ENCODE measurements around the gene LETM1.

Gene LETM1

GRCh38 chr4:1795299-1796195 is 60.4 kb downstream of the LETM1 start:
- peaks cover 15% of the 10 kb centered on the region for H3K36me3 ChIP-seq (ENCODE audit: control insufficient read depth, insufficient read depth, low read length)
- no peaks in the 10 kb centered on the region for H3K9me3 ChIP-seq (ENCODE audit: control insufficient read depth, insufficient read depth, low read length)
- no peak overlapping the region for H3K9ac ChIP-seq (ENCODE audit: low read depth, low read length)
- H3K4me1 ChIP-seq (ENCODE audit: control insufficient read depth, insufficient read depth, low read length): peaks cover 2% of the 10 kb centered on the region
- H3K27me3 ChIP-seq (ENCODE audit: control insufficient read depth, insufficient read depth, low read length): peaks cover 17% of the 10 kb centered on the region
- H3K4me3 ChIP-seq (ENCODE audit: low read depth, low read length): peak overlapping the region; percentile 32

GRCh38 chr4:1794809-1795298 is 61.1 kb downstream of the LETM1 start:
- Histone ChIP-seq H3K4me1 (ENCODE audit: control insufficient read depth, insufficient read depth, low read length) (peaks cover 2% of the 10 kb centered on the region), H3K4me3 (ENCODE audit: low read depth, low read length) (peak overlapping the region; percentile 45), H3K36me3 (ENCODE audit: control insufficient read depth, insufficient read depth, low read length) (peaks cover 14% of the 10 kb centered on the region), H3K27me3 (ENCODE audit: control insufficient read depth, insufficient read depth, low read length) (peaks cover 24% of the 10 kb centered on the region), H3K9ac (ENCODE audit: low read depth, low read length) (no peak overlapping the region), H3K9me3 (ENCODE audit: control insufficient read depth, insufficient read depth, low read length) (no peaks in the 10 kb centered on the region)

- H3K4me1 ChIP-seq (ENCODE audit: control insufficient read depth, insufficient read depth, low read length): peaks cover 2% of the 10 kb centered on the region
- no peaks in the 10 kb centered on the region for H3K9me3 ChIP-seq (ENCODE audit: control insufficient read depth, insufficient read depth, low read length)
- peak overlapping the region; percentile 60 for H3K9ac ChIP-seq (ENCODE audit: low read depth, low read length)
- peaks cover 7% of the 10 kb centered on the region for H3K36me3 ChIP-seq (ENCODE audit: control insufficient read depth, insufficient read depth, low read length)
- H3K4me3 ChIP-seq (ENCODE audit: low read depth, low read length): peak overlapping the region; percentile 45
- peaks cover 24% of the 10 kb centered on the region for H3K27me3 ChIP-seq (ENCODE audit: control insufficient read depth, insufficient read depth, low read length)
These were observed 61.8 kb downstream of the LETM1 start for GRCh38 chr4:1793940-1794808.

- Histone ChIP-seq H3K4me3 (ENCODE audit: low read depth, low read length) (peak overlapping the region; percentile 45), H3K9ac (ENCODE audit: low read depth, low read length) (no peak overlapping the region), H3K27me3 (ENCODE audit: control insufficient read depth, insufficient read depth, low read length) (peaks cover 24% of the 10 kb centered on the region), H3K9me3 (ENCODE audit: control insufficient read depth, insufficient read depth, low read length) (no peaks in the 10 kb centered on the region), H3K4me1 (ENCODE audit: control insufficient read depth, insufficient read depth, low read length) (peaks cover 2% of the 10 kb centered on the region), H3K36me3 (ENCODE audit: control insufficient read depth, insufficient read depth, low read length) (peaks cover 2% of the 10 kb centered on the region)
These were observed 62.5 kb downstream of the LETM1 start for GRCh38 chr4:1793496-1793840.

- Histone ChIP-seq H3K9ac (ENCODE audit: low read depth, low read length) (peak within 1 kb of the TSS; percentile 60), H3K4me1 (ENCODE audit: control insufficient read depth, insufficient read depth, low read length) (peaks cover 2% of the 10 kb centered on the region), H3K27me3 (ENCODE audit: control insufficient read depth, insufficient read depth, low read length) (peaks cover 24% of the 10 kb centered on the region), H3K4me3 (ENCODE audit: low read depth, low read length) (peak within 1 kb of the TSS; percentile 45), H3K36me3 (ENCODE audit: control insufficient read depth, insufficient read depth, low read length) (peaks cover 2% of the 10 kb centered on the region), H3K9me3 (ENCODE audit: control insufficient read depth, insufficient read depth, low read length) (no peaks in the 10 kb centered on the region)
These were observed 63.0 kb downstream of the LETM1 start, which contains the start of gene FGFR3 for GRCh38 chr4:1792832-1793495. FGFR3 (plus strand) TSS chr4:1793293; CDS start chr4:1793935, 642 bp downstream.

- peak overlapping the region; percentile 41 for H3K4me3 ChIP-seq (ENCODE audit: low read depth, low read length)
- no peaks in the 10 kb centered on the region for H3K9me3 ChIP-seq (ENCODE audit: control insufficient read depth, insufficient read depth, low read length)
- H3K36me3 ChIP-seq (ENCODE audit: control insufficient read depth, insufficient read depth, low read length): peaks cover 2% of the 10 kb centered on the region
- H3K9ac ChIP-seq (ENCODE audit: low read depth, low read length): no peak overlapping the region
- H3K27me3 ChIP-seq (ENCODE audit: control insufficient read depth, insufficient read depth, low read length): peaks cover 24% of the 10 kb centered on the region
- peaks cover 2% of the 10 kb centered on the region for H3K4me1 ChIP-seq (ENCODE audit: control insufficient read depth, insufficient read depth, low read length)
These were observed 63.7 kb downstream of the LETM1 start for GRCh38 chr4:1792158-1792831.

- Histone ChIP-seq H3K4me3 (ENCODE audit: low read depth, low read length) (no peak overlapping the region), H3K9me3 (ENCODE audit: control insufficient read depth, insufficient read depth, low read length) (no peaks in the 10 kb centered on the region), H3K36me3 (ENCODE audit: control insufficient read depth, insufficient read depth, low read length) (no peaks in the 10 kb centered on the region), H3K27me3 (ENCODE audit: control insufficient read depth, insufficient read depth, low read length) (peaks cover 24% of the 10 kb centered on the region), H3K4me1 (ENCODE audit: control insufficient read depth, insufficient read depth, low read length) (no peaks in the 10 kb centered on the region), H3K9ac (ENCODE audit: low read depth, low read length) (no peak overlapping the region)
These were observed 66.0 kb downstream of the LETM1 start for GRCh38 chr4:1790005-1790404.

GRCh38 chr4:1789552-1789951 is 66.4 kb downstream of the LETM1 start:
- Histone ChIP-seq H3K4me1 (ENCODE audit: control insufficient read depth, insufficient read depth, low read length) (no peaks in the 10 kb centered on the region), H3K36me3 (ENCODE audit: control insufficient read depth, insufficient read depth, low read length) (no peaks in the 10 kb centered on the region), H3K9ac (ENCODE audit: low read depth, low read length) (no peak overlapping the region), H3K9me3 (ENCODE audit: control insufficient read depth, insufficient read depth, low read length) (no peaks in the 10 kb centered on the region), H3K27me3 (ENCODE audit: control insufficient read depth, insufficient read depth, low read length) (peaks cover 24% of the 10 kb centered on the region), H3K4me3 (ENCODE audit: low read depth, low read length) (no peak overlapping the region)

GRCh38 chr4:1788254-1788973 is 67.5 kb downstream of the LETM1 start:
- Histone ChIP-seq H3K27me3 (ENCODE audit: control insufficient read depth, insufficient read depth, low read length) (peaks cover 24% of the 10 kb centered on the region), H3K4me1 (ENCODE audit: control insufficient read depth, insufficient read depth, low read length) (no peaks in the 10 kb centered on the region), H3K36me3 (ENCODE audit: control insufficient read depth, insufficient read depth, low read length) (no peaks in the 10 kb centered on the region), H3K9ac (ENCODE audit: low read depth, low read length) (no peak overlapping the region), H3K4me3 (ENCODE audit: low read depth, low read length) (no peak overlapping the region), H3K9me3 (ENCODE audit: control insufficient read depth, insufficient read depth, low read length) (no peaks in the 10 kb centered on the region)

GRCh38 chr4:1787411-1788077 is 68.4 kb downstream of the LETM1 start:
- no peak overlapping the region for H3K4me3 ChIP-seq (ENCODE audit: low read depth, low read length)
- peaks cover 24% of the 10 kb centered on the region for H3K27me3 ChIP-seq (ENCODE audit: control insufficient read depth, insufficient read depth, low read length)
- no peaks in the 10 kb centered on the region for H3K4me1 ChIP-seq (ENCODE audit: control insufficient read depth, insufficient read depth, low read length)
- no peaks in the 10 kb centered on the region for H3K9me3 ChIP-seq (ENCODE audit: control insufficient read depth, insufficient read depth, low read length)
- H3K9ac ChIP-seq (ENCODE audit: low read depth, low read length): no peak overlapping the region
- no peaks in the 10 kb centered on the region for H3K36me3 ChIP-seq (ENCODE audit: control insufficient read depth, insufficient read depth, low read length)
